ENCODE measurements around the gene SUGCT.

DNA sequence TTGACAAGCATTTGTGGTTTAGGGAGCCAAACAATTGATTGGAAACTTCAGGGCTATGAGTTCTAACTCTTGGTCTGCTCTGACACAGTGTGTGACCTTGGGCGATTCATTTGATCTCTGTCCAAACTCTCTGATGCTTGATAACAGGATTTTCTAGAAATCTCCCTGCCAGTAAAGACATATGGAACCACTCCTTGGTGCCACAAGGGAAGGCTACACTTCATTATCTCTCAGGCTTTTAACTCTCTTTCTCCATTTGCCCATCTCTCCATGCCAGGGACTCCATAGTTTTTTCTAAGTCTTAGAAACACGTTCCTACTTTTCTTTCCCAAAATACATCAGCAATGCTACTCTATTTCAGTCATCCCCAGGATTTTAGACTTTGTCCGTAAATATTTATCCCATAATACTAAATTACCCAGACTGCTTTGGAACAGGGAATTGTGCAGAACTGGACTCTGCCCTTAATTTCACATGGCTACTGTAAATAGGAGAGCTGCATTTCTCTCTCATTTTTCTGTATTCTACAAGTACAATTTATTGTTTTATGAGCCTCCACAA is 488.2 kb downstream of the SUGCT start:
- TF ChIP-seq, protein P1, sequence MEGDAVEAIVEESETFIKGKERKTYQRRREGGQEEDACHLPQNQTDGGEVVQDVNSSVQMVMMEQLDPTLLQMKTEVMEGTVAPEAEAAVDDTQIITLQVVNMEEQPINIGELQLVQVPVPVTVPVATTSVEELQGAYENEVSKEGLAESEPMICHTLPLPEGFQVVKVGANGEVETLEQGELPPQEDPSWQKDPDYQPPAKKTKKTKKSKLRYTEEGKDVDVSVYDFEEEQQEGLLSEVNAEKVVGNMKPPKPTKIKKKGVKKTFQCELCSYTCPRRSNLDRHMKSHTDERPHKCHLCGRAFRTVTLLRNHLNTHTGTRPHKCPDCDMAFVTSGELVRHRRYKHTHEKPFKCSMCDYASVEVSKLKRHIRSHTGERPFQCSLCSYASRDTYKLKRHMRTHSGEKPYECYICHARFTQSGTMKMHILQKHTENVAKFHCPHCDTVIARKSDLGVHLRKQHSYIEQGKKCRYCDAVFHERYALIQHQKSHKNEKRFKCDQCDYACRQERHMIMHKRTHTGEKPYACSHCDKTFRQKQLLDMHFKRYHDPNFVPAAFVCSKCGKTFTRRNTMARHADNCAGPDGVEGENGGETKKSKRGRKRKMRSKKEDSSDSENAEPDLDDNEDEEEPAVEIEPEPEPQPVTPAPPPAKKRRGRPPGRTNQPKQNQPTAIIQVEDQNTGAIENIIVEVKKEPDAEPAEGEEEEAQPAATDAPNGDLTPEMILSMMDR (conservative IDR thresholded peaks at IDR 0.05; ENCODE audit: low read length), result no peak
- no peak for TF ChIP-seq EZH2phosphoT487 (IDR thresholded peaks at IDR 0.05; ENCODE audit: borderline replicate concordance, low read depth, low read length)

Measured in OCI-LY7 (cell line).